HG03025 (cell line): ENCODE data around the gene ZNF217.
"Not testable (repeated sequence)": the region's sequence is repeated elsewhere in the genome, so short reads cannot be mapped to it uniquely, and the experiment has no call there.

Experiments used
- ATAC-seq: cut with Tn5 transposase; IDR thresholded peaks from one replicate; pipeline ENCODE4 v1.9.1; 2021; ENCODE audit warnings: mild to moderate bottlenecking, moderate library complexity; ENCODE audit not compliant: unreplicated experiment, low FRiP score

The ZNF217 gene

GRCh38 chr20:53593466-53594007, at the start of gene ZNF217:
Gene ZNF217 (minus strand): TSS chr20:53593839. CDS start chr20:53582826, 11,013 bp downstream.
- peak; percentile 20 for ATAC-seq

- peak; percentile 90 for ATAC-seq
Observed at GRCh38 chr20:53643031-53643832, 49.6 kb upstream of the ZNF217 start.

GRCh38 chr20:53642196-53643030, 48.8 kb upstream of the ZNF217 start:
- no peak for ATAC-seq

GRCh38 chr20:53639647-53640440, 46.2 kb upstream of the ZNF217 start:
- ATAC-seq: no peak

- ATAC-seq: no peak
Observed at GRCh38 chr20:53639128-53639527, 45.5 kb upstream of the ZNF217 start.

GRCh38 chr20:53637310-53637709, 43.7 kb upstream of the ZNF217 start:
- ATAC-seq: not testable (repeated sequence)

GRCh38 chr20:53636540-53637097, 43.0 kb upstream of the ZNF217 start:
- no peak for ATAC-seq

GRCh38 chr20:53635221-53635620, 41.6 kb upstream of the ZNF217 start:
- no peak for ATAC-seq

GRCh38 chr20:53631909-53632662, 38.4 kb upstream of the ZNF217 start:
- no peak for ATAC-seq

- ATAC-seq: no peak
Observed at GRCh38 chr20:53629436-53629835, 35.8 kb upstream of the ZNF217 start.

GRCh38 chr20:53628758-53629157, 35.1 kb upstream of the ZNF217 start:
- not testable (repeated sequence) for ATAC-seq

GRCh38 chr20:53628076-53628475, 34.4 kb upstream of the ZNF217 start:
- no peak for ATAC-seq

GRCh38 chr20:53627001-53627400, 33.4 kb upstream of the ZNF217 start:
- ATAC-seq: not testable (repeated sequence)

- ATAC-seq: no peak
Observed at GRCh38 chr20:53626584-53626983, 32.9 kb upstream of the ZNF217 start.

- no peak for ATAC-seq
Observed at GRCh38 chr20:53625311-53626129, 31.9 kb upstream of the ZNF217 start.

GRCh38 chr20:53624927-53625250, 31.2 kb upstream of the ZNF217 start:
- ATAC-seq: not testable (repeated sequence)

- no peak for ATAC-seq
Observed at GRCh38 chr20:53623454-53624211, 30.0 kb upstream of the ZNF217 start.

- no peak for ATAC-seq
Observed at GRCh38 chr20:53623134-53623453, 29.5 kb upstream of the ZNF217 start.
